ENCODE data around the gene NDOR1.

Gene NDOR1

GRCh38 chr9:137199411-137200121, 5.9 kb upstream of the NDOR1 start:
- DNase-seq = no peak

DNA sequence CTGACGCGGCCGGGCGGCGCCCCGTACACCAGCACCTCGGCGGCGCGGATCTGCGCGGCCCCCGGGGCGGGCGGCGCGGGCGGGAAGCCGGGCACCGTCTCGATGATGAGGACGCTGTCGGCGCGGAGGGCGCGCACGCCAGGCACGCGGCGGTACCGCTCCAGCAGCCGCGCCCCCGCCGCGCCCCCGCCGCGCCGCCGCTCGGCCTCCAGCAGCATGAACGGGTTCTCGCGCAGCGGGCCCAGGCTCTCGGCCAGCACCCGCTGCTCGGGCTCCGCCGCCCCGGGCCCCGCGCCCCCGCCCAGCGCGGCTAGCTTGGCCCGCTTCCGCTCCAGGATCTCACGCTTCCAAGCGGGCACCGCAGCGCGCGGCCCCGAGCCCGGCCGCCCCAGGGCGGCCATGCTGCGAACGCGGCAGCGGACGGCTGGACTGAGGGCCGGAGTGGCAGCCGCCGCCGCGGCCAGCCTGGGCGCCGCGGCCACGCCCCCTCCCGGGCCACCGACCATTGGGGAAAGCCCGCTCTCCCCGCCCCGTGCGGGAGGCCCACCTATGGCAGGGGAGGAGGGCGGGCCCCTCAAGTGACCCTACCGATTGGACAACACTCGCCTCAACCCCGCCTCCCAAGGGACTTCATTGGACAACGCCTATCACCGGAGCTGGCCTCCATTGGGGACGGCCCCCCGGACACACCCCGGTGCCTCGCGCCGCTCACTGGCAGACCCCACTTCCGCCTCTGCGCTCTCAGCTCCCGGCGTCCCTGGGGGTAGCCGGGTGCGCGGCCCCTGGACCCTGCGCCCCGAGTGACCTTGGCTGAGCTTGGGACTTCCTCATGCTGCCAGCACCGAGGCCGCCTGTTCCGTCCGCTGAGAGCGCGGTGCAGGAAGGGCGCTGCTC, 4.9 kb upstream of the NDOR1 start, which contains the start of gene TPRN:
TPRN (minus strand) TSS at position 431 of the 894 bp plus-strand sequence; CDS start at position 401, 30 bp downstream.
- DNase-seq = peak; percentile 100

GRCh38 chr9:137201205-137201868, 4.2 kb upstream of the NDOR1 start:
- no peak for DNase-seq

DNA sequence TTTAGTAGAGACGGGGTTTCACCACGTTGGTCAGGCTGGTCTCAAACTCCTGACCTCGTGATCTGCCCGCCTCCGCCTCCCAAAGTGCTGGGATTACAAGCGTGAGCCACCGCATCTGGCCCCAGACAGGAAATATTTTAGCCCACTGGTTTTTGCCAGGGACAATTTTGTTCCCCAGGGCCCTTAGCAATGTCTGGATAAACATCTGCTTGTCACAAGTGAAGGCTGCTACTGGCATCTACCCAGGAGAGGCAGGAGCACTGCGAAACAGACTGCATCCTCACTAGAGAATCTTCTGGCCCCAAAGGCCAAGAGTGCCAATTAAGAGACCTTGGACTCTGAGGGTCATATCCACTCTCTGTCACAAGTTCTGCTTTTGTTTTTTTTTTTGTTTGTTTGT, 2.5 kb upstream of the NDOR1 start:
- no peak for DNase-seq

DNA sequence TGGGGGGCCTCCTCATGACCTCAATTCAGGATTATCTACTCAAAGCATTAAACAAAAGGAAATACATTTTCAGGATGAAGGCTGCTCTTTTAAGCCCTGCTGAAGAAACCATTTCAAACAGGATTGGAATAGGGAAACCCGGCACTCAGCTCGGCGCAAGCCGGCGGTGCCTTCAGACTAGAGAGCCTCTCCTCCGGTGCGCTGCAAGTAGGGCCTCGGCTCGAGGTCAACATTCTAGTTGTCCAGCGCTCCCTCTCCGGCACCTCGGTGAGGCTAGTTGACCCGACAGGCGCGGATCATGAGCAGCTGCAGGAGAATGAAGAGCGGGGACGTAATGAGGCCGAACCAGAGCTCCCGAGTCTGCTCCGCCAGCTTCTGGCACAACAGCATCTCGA, 772 bp upstream of the NDOR1 start:
- no peak for DNase-seq

DNA sequence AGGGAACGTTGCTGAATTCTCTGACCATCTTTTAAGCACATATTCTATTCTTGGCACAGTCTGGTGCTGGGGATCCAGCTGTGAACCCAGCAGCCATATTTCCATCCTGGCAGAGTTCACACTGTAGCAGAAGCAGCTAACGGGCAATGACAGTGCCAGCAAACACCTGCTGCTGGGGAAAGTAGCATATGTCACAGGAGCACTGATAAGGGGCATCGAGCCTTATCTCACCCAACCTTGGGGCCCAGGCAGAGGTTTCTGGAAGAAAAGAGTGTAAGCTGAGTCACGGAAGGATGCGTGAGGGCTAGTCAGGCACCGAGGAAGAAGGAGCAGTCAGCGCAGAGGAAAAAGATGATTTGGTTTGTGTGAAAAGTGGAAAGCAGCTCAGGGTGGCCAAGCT, 1.1 kb downstream of the NDOR1 start:
- DNase-seq = no peak

DNA sequence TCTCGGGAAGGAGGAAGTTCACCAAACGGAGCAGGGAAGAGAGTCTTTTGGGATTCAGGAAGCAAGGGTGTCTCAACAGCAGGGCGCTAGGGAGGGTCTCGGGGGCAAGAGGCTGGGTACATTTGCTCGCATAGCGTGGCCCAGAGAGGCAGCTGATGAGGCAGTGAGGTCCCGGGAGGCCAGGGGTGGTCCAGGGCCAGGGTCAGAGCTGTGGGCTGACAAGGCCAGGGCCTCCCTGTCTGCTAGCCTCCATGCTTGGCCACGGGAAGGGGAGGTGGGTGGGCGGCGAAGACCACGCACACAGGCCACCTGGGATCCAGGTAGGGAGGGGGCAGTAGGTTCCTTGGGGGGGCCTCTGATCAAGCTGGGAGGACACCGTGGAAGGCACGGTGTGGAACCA, 6.0 kb downstream of the NDOR1 start:
- no peak for DNase-seq

- DNase-seq = no peak
These were observed 7.0 kb downstream of the NDOR1 start for GRCh38 chr9:137212520-137212919.

DNA sequence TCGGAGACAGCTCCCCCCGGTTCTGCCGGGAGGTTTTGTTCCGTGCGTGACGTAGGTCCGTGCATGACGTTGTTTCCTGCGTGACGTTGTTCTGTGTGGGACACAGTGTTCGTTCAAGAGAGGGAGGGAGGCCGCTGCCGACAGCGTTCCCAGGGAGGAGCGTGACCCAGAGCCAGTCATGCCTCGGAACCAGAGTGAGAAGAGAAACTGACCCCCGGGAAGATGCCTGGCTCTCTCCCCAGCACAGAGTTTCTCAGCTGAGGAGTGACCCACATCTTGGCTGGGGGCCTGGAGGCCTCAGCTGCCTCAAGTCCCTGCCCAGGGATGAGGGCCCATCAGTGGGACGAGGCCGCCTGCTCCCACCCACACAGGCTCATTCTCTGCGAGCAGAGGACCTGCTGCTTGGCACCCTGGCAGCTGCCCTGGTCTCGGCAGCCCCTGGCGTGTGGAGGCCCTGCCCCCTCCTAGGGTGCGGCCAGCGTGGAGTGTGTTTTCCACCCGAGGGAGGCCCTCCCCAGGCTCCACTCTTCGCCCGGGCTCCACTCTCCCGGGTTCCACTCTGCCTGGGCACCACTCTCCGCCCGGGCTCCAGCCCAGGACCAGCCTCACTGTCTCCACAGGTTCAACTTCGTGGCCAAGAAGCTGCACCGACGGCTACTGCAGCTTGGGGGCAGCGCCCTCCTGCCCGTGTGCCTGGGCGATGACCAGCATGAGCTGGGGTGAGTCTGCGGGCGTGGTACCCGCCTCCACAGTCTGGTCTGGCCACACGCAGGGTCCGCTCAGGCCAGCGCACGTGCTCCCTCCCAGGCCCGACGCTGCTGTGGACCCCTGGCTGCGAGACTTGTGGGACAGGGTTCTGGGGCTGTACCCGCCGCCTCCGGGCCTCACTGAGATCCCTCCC, 7.9 kb downstream of the NDOR1 start:
- no peak for DNase-seq

- no peak for DNase-seq
These were observed 9.1 kb downstream of the NDOR1 start for GRCh38 chr9:137214620-137215019.

DNA sequence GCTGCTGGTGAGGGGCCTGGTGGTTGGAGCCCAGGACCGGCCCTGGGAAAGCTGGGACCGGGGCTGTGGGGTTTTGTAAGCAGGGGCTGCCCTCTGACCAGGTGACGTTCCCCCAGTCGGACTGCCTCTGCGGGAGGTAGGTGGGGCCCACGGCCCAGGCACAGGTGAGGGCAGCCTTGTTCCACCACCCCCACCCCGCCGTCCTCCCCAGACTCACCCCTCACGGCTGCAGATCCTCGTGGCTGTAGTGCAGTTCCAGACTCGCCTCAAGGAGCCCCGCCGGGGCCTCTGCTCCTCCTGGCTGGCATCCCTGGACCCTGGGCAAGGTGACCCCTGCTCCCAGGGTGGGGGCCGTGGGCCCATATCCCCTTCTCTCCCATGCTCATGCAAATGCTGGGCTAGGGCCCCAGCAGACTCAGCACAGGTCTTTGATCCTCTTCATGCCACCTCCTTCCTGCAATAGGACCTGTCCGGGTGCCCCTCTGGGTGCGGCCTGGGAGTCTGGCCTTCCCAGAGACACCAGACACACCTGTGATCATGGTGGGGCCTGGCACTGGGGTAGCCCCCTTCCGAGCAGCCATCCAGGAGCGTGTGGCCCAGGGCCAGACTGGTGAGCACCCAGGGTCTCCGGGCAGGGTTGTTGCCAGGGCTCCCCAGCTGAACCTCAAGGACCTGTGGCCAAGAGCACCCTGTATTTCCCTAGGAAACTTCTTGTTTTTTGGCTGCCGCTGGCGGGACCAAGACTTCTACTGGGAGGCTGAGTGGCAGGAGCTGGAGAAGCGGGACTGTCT, 9.9 kb downstream of the NDOR1 start:
- no peak for DNase-seq

DNA sequence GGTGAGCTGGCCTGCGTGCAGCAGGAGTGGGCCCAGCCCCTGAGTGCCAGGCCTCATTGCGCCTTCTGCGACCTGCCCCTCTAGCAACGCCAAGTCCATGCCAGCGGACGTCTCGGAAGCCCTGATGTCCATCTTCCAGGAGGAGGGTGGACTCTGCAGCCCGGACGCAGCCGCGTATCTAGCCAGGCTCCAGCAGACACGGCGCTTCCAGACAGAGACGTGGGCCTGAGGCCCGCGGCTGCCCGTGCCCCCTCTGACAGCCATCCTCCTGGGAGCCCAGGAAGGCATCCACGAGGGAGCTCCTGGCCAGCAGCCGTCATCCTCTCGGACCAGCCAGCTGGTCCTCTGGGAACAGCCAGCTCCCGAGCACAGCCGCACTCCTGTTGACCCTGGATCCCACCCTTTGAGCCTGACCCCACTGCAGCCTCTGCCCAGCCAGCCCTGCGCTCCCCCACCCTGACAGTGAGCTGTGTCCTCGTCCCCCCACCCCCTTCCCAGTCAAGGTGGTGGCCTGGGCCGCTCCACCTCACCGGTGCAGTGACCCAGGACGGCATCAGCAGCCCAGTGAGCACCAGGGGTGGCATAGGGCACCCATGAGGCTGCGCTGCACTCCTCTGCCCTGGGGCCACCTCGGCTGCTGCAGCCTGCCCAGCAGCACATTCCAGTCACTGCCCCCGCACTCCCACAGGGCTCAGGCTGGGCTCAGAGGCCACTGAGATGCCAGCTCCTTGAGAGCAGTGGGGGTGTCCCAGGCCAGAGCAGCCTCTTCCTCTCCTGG, 10.9 kb downstream of the NDOR1 start:
- DNase-seq = no peak

DNA sequence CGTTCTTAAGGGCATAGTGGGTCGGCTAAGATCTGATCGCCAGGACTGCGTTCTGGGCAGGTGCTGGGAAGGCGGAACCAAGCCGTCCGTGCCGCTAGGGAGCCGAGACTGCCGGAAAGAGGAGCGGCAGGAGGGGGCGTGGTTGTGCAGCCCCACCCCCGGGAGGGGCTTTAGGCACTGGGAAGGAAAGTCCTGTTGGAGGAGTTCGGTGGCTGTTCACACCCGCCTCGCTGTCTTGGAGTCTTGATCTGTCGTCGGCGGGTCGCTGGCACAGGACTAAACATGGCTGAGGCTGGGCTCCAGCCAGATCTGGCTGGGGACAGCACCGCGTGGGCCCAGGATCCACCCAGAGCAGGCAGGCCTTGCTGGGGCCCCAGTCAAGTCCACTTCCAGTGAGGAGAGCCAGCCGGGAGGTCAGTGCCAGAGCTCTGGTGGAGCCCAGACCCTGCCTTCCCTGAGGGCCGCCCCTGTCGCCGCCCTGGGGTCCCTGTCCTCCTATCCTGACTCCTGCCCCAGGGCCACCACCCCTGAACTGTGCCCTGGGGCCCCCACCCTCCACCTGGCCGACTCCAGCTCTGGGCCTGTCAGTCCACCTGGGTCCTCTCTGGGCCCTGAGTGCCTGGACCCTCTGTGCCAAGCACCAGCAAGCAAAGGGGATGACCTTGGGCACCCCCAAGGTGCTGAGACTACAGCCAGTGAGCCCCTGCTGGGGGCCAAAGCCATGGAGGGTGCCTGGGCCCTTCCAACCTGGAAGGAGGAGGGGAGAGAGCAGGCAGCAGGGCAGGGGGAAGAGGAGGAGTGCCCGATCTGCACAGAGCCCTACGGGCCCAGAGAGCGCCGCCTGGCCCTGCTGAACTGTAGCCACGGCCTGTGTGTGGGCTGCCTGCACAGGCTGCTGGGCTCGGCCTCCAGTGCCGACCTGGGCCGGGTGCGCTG, 12.0 kb downstream of the NDOR1 start:
- peak; percentile 77 for DNase-seq

GRCh38 chr9:137218212-137218753, 12.8 kb downstream of the NDOR1 start:
- DNase-seq = no peak

DNA sequence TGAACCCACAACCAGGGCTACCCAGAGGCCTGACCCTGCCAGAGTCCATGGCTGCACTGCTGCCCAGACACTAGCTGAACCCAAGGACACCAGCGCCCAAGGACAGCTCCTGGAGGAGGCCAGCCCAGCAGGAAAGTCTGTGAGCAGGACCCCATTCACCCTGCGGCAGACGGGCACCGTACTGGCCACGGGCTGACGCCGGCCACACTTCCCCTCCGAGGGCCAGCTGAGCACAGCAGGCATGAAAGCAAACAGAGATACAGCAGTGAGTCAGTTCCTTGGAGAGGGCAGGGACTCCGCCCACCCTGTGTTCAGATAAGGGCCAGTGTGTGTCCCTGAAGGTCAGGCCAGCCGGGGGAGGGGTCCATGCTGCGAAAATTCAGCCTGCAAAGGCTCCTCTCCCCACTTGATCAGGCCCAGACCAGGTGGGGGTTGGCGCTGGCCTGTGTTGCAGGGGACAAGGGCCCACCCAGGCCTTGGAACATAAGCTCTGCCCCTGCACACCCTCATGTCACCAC, 13.3 kb downstream of the NDOR1 start:
- DNase-seq = no peak

GRCh38 chr9:137219757-137220316, 14.3 kb downstream of the NDOR1 start:
- no peak for DNase-seq

GRCh38 chr9:137220317-137221094, 15.0 kb downstream of the NDOR1 start:
- DNase-seq = no peak

DNA sequence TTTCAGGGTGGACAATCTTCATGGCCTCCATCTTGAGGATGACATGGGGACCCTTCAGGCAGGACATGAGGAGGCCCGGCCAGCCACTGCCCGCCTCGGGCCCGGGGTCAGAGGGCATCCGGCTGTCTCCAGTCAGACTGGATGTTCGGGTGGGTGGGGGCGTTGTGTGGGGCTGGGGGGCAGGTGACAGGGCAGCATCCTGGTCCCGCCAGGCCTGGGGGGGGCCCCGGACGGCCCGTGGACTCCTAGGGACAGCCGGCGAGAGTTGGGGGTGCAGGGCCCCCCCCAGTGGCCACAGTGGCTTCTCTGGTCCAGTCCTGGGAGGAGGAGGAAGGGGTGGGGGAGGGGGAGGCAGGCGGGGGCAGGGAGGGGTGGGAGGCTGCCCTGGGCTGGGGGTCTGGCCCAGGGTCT, 15.6 kb downstream of the NDOR1 start:
- no peak for DNase-seq
